Measurements from ENCODE around the gene MRPL14. TPM values are rescaled to one million over a fixed set of nuclear protein-coding genes. Genes with fewer than 3 reads are reported as not detected.
A peak's percentile ranks its signal among the peaks of the same experiment; 100 is the strongest.

MRPL14 gene
- total RNA-seq, result 47.5 and 51.9 TPM in 2 replicates

GRCh38 chr6:44127186-44128019, at the start of gene MRPL14, which contains the start of gene TMEM63B:
Gene MRPL14 (minus strand): TSS chr6:44127452. CDS start chr6:44116611, 10,841 bp downstream.
Gene TMEM63B (plus strand): TSS chr6:44127554. CDS start chr6:44134585, 7,031 bp downstream.
- DNase-seq (ENCODE audit: low read depth), result peak; percentile 89
- no peak for TF ChIP-seq CTCF (IDR thresholded peaks at IDR 0.05; ENCODE audit: insufficient read depth, low read depth, low read length)

GRCh38 chr6:44176130-44176761, 49.0 kb upstream of the MRPL14 start:
- DNase-seq (ENCODE audit: low read depth), result no peak
- no peak for TF ChIP-seq CTCF (IDR thresholded peaks at IDR 0.05; ENCODE audit: insufficient read depth, low read depth, low read length)
- H3K4me3 ChIP-seq (ENCODE audit: low read depth, low read length), result no peak overlapping the region

More at GRCh38 chr6:44127186-44128019, at the start of gene MRPL14, which contains the start of gene TMEM63B:
- H3K4me3 ChIP-seq (ENCODE audit: low read depth, low read length), result peak within 1 kb of the TSS; percentile 84

GRCh38 chr6:44172731-44173500, 45.7 kb upstream of the MRPL14 start:
- H3K4me3 ChIP-seq (ENCODE audit: low read depth, low read length), result no peak overlapping the region
- TF ChIP-seq CTCF (IDR thresholded peaks at IDR 0.05; ENCODE audit: insufficient read depth, low read depth, low read length), result peak; percentile 96
- peak; percentile 80 for DNase-seq (ENCODE audit: low read depth)

- no peak for DNase-seq (ENCODE audit: low read depth)
- TF ChIP-seq CTCF (IDR thresholded peaks at IDR 0.05; ENCODE audit: insufficient read depth, low read depth, low read length), result no peak
- no peak overlapping the region for H3K4me3 ChIP-seq (ENCODE audit: low read depth, low read length)
Measured at GRCh38 chr6:44171899-44172546, 44.8 kb upstream of the MRPL14 start.

GRCh38 chr6:44169886-44170570, 42.8 kb upstream of the MRPL14 start:
- no peak for TF ChIP-seq CTCF (IDR thresholded peaks at IDR 0.05; ENCODE audit: insufficient read depth, low read depth, low read length)
- no peak for DNase-seq (ENCODE audit: low read depth)
- H3K4me3 ChIP-seq (ENCODE audit: low read depth, low read length), result no peak overlapping the region

GRCh38 chr6:44169154-44169553, 41.9 kb upstream of the MRPL14 start:
- DNase-seq (ENCODE audit: low read depth), result no peak
- no peak for TF ChIP-seq CTCF (IDR thresholded peaks at IDR 0.05; ENCODE audit: insufficient read depth, low read depth, low read length)
- no peak overlapping the region for H3K4me3 ChIP-seq (ENCODE audit: low read depth, low read length)

Data from fibroblast of villous mesenchyme (primary cell).